Transverse colon (tissue), 4 donors: Measurements from ENCODE around the gene NXPH4. TPM values are rescaled to one million over a fixed set of nuclear protein-coding genes. Genes with fewer than 3 reads are reported as not detected.

Experiments used
- DNase-seq: peaks from one replicate; pipeline ENCODE4 v3.0.0-alpha.2; 2019
- H3K27ac ChIP-seq, 4 donors: fragments of 200-600 bp; sonication (generic); 2 replicates each; pipeline ENCODE4 v1.5.1; 2016 to 2018; ENCODE audit warnings: inconsistent platforms in 4 of 4
- H3K27me3 ChIP-seq: fragments of 200-600 bp; sonication (generic); 2 replicates; pipeline ENCODE4 v1.5.1; 2017; ENCODE audit warnings: inconsistent platforms
- H3K36me3 ChIP-seq, 4 donors: fragments of 200-600 bp; sonication (generic); 2 replicates each; pipeline ENCODE4 v1.5.1; 2017 to 2019; ENCODE audit warnings: inconsistent platforms in 4 of 4
- H3K4me1 ChIP-seq, 4 donors: fragments of 200-600 bp; sonication (generic); 2 replicates each; pipeline ENCODE4 v1.5.1; 2017 to 2020; ENCODE audit warnings: inconsistent platforms in 4 of 4
- H3K4me3 ChIP-seq, 4 donors: fragments of 200-600 bp; sonication (generic); 1 replicate in 1 of 4; 2 replicates in 3 of 4; pipeline versions ENCODE4 v1.5.1 to v1.6.1; 2017 to 2019; ENCODE audit warnings: inconsistent platforms in 4 of 4
- H3K9me3 ChIP-seq, 2 donors: fragments of 200-600 bp; sonication (generic); 2 replicates each; pipeline ENCODE4 v1.5.1; 2017 to 2019; ENCODE audit warnings: inconsistent platforms in 2 of 2
- CTCF ChIP-seq, 5 experiments: fragments of 200-600 bp in 3 of 5; fragments of 450-650 bp in 2 of 5; sonication (generic) in 3 of 5; IDR thresholded peaks; 1 replicate in 2 of 5; 2 replicates in 3 of 5; pipeline ENCODE4 v1.5.1; 2016 to 2017; ENCODE audit warnings: antibody characterized with exemption in 5 of 5, inconsistent platforms in 3 of 5, mild to moderate bottlenecking in 2 of 5, moderate library complexity in 1 of 5
- EP300 ChIP-seq: sonication (generic); formaldehyde crosslinking; IDR thresholded peaks from one replicate; pipeline ENCODE4 v1.6.1; 2017; ENCODE audit warnings: antibody characterized with exemption, low read depth
- POLR2A ChIP-seq: fragments of 450-650 bp; IDR thresholded peaks from one replicate; pipeline ENCODE4 v1.6.1; 2016; ENCODE audit warnings: antibody characterized with exemption, mild to moderate bottlenecking, moderate library complexity
- POLR2AphosphoS5 ChIP-seq, 3 donors: sonication (generic); formaldehyde crosslinking; IDR thresholded peaks; one replicate each; pipeline ENCODE4 v1.6.1; 2016; ENCODE audit warnings: antibody characterized with exemption in 3 of 3
- WGBS, 2 donors: methylation state at CpG; one replicate each; pipeline ENCODE4 v1.1.5; 2018; ENCODE audit warnings: low coverage in 1 of 2; 5-methylcytosine and 5-hydroxymethylcytosine counted together
- in situ Hi-C, 4 donors: fragments of 200-750 bp; cut with MboI; loops; one replicate each; pipeline versions ENCODE4 v1.15.0 to v1.15.1; 2017; ENCODE audit warnings: low sequenced_read_pairs in 3 of 4, low pct_ligation_motif_present in 1 of 4, low pct_unique_long_range_greater_than_20kb in 1 of 4
- intact Hi-C: fragments of 100-400 bp; cut with DNase I; formaldehyde crosslinking; loops from one replicate; pipeline ENCODE4 v1.15.1; 2023; ENCODE audit warnings: low total_unique reads
- total RNA-seq, 4 donors: library from RNA; depleted of rRNA; stranded (reverse); fragments of >200 nt; gene quantifications; one replicate each; pipeline ENCODE4 v1.1.0, GENCODE V29; 2016

NXPH4 gene
- total RNA-seq, 4 donors from 2014 or later, result not detected

DNA sequence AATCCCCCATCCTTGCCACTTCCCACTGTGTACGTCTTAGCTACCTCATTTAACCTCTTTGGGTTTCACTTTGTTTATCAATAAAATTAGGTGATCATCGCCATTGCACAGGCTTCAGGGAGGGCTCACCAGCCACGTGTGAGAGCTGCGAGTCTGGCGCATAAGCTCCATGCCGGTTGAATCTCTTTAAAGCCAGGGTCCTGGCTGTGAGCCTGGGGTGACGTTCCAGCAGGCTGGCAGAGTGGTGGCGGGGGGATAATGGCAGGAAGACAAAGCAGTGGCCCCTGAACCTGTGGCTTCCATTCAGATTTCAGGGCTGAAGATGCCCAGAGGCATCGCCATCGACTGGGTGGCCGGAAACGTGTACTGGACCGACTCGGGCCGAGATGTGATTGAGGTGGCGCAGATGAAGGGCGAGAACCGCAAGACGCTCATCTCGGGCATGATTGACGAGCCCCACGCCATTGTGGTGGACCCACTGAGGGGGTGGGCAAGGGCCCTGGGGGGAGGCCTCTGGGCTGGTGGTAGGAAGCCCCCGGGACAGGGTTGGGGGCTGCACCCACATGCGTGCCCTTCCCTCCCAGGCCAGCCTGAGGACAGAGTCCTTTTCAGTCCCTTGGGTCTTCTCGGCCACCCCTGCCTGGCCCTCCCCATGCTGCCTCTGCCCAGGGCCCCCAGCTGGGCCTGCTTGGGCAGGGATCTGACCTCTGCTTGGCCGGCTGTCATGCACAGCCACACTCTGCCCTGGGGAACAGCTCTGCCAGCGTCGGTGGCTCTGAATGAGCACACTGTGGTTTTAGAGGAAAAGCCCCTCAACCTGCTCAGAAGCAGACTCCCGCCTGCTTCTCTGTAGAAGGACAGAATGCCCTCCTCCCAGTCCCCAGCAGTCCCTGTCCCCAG is 8.6 kb upstream of the NXPH4 start:
- 83% methylated on average over 29 of the region's 29 CpGs; no CpG with 5 or more reads in 1 of the 2 donors for WGBS, 2 donors
- peaks cover 0 to 22% (median 7%) of the 10 kb centered on the region in 4 donors for H3K36me3 ChIP-seq

GRCh38 chr12:57208631-57209282 is 7.8 kb upstream of the NXPH4 start:
- 85% methylated on average over 18 of the region's 22 CpGs; no CpG with 5 or more reads in 1 of the 2 donors for WGBS, 2 donors
- H3K27me3 ChIP-seq, result no peaks in the 10 kb centered on the region
- in situ Hi-C loops, result no loop called here
- peaks cover 0 to 17% (median 4%) of the 10 kb centered on the region in 4 donors for H3K36me3 ChIP-seq
- H3K9me3 ChIP-seq, result no peaks in the 10 kb centered on the region
- peaks cover 0 to 5% (median 2%) of the 10 kb centered on the region in 4 donors for H3K4me1 ChIP-seq
- no peak overlapping the region for H3K27ac ChIP-seq
- intact Hi-C loops, result no loop called here
- DNase-seq, result no peak
- TF ChIP-seq POLR2A (no peak), EP300 (no peak), POLR2AphosphoS5 (IDR thresholded peaks at IDR 0.05) (no peak), CTCF (IDR thresholded peaks at IDR 0.05) (no peak)
- H3K4me3 ChIP-seq, result no peak overlapping the region

More for the DNA sequence above, 8.6 kb upstream of the NXPH4 start:
- in situ Hi-C loops, result no loop called here
- intact Hi-C loops, result no loop called here
- Histone ChIP-seq H3K4me1 (no peaks in the 10 kb centered on the region), H3K4me3 (no peak overlapping the region), H3K27ac (no peak overlapping the region), H3K27me3 (no peaks in the 10 kb centered on the region), H3K9me3 (no peaks in the 10 kb centered on the region)
- no peak for DNase-seq
- TF ChIP-seq EP300 (no peak), CTCF (IDR thresholded peaks at IDR 0.05) (no peak), POLR2A (no peak), POLR2AphosphoS5 (IDR thresholded peaks at IDR 0.05) (no peak)

GRCh38 chr12:57209916-57210315 is 6.7 kb upstream of the NXPH4 start:
- in situ Hi-C loops, result no loop called here
- Histone ChIP-seq H3K27ac (no peak overlapping the region), H3K9me3 (no peaks in the 10 kb centered on the region), H3K27me3 (peaks cover 6% of the 10 kb centered on the region), H3K36me3 (peaks cover 0 to 8% (median 2%) of the 10 kb centered on the region in 4 donors), H3K4me1 (peaks cover 0 to 9% (median 3%) of the 10 kb centered on the region in 4 donors), H3K4me3 (no peak overlapping the region)
- TF ChIP-seq CTCF (IDR thresholded peaks at IDR 0.05) (no peak), POLR2AphosphoS5 (IDR thresholded peaks at IDR 0.05) (no peak), POLR2A (no peak), EP300 (no peak)
- no peak for DNase-seq
- WGBS, 2 donors, result 94% methylated on average over 8 of the region's 8 CpGs; no CpG with 5 or more reads in 1 of the 2 donors
- intact Hi-C loops, result no loop called here

DNA sequence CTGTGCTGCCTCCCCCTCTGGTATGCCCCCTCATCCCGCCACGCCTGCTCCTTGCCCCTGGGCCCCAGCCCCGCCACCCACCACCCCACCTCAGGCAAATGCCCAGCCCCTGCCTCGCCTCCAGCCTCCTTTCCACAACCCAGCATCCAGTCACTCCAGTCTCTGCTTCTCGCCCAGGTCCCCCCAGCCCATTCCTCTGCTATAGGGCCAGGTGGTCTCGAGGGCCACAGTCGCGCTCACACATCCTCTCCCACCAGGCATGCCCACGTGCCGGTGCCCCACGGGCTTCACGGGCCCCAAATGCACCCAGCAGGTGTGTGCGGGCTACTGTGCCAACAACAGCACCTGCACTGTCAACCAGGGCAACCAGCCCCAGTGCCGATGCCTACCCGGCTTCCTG is 6.1 kb upstream of the NXPH4 start:
- WGBS, 2 donors, result 82% methylated on average over 13 of the region's 15 CpGs; no CpG with 5 or more reads in 1 of the 2 donors
- TF ChIP-seq EP300, result no peak
- TF ChIP-seq CTCF (IDR thresholded peaks at IDR 0.05), result no peak
- no peak for TF ChIP-seq POLR2AphosphoS5 (IDR thresholded peaks at IDR 0.05)
- no peak for TF ChIP-seq POLR2A
- H3K4me3 ChIP-seq, result no peak overlapping the region
- H3K27ac ChIP-seq, result no peak overlapping the region
- DNase-seq, result no peak
- intact Hi-C loops, result no loop called here
- H3K9me3 ChIP-seq, result no peaks in the 10 kb centered on the region
- peaks cover 0 to 9% (median 3%) of the 10 kb centered on the region in 4 donors for H3K4me1 ChIP-seq
- H3K36me3 ChIP-seq, result peaks cover 0 to 8% (median 0%) of the 10 kb centered on the region in 4 donors
- peaks cover 12% of the 10 kb centered on the region for H3K27me3 ChIP-seq
- in situ Hi-C loops, result no loop called here
